ENCODE measurements around the gene ARID1B.

Gene ARID1B

DNA sequence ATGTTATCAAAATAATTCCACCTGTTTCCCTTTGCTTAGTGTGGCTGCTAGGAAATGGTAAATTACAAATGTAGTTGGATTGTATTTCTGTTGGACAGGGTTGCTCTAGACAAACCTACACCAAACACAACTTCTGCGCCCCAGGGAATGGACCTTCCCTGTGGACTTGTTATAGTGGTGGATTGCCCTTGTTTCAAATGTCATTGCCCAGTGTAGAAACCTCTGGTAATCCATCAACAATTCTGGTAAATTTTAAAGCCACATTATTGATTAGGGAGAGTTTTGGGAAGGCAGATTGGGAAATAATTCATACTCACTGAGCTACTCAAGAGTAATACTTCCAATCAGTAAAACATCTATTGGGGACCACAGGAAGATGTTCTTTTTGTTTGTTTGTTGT lies 239.8 kb downstream of the ARID1B start:
- H3K27ac ChIP-seq (ENCODE audit: low read depth, low read length), result no peak overlapping the region
- no peaks in the 10 kb centered on the region for H3K36me3 ChIP-seq (ENCODE audit: control insufficient read depth, insufficient read depth, low read length)
- peaks cover 46% of the 10 kb centered on the region for H3K4me1 ChIP-seq (ENCODE audit: control insufficient read depth, insufficient read depth, low read length)
- H3K4me3 ChIP-seq (ENCODE audit: low read depth, low read length), result no peak overlapping the region
- no peak overlapping the region for H3K9ac ChIP-seq (ENCODE audit: low read depth, low read length)
- H3K27me3 ChIP-seq (ENCODE audit: control insufficient read depth, insufficient read depth, low read length), result no peaks in the 10 kb centered on the region
- no peaks in the 10 kb centered on the region for H3K9me3 ChIP-seq (ENCODE audit: control insufficient read depth, insufficient read depth, low read length)

DNA sequence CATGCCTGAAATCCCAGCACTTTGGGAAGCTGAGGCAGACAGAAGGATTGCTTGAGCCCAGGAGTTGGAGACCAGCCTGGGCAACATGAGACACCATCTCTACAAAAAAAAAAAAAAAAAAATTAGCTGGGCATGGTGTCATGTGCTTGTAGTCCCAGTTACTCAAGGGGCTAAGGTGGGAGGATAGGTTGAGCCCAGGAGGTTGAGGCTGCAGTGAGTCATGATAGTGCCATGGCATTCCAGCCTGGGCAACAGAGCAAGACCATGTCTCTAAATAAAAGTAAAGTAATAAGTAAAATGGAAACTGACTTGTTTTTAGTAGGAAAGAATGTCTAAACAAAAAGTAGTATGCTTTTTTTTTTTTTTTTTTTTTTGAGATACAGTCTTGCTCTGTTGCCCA lies 240.7 kb downstream of the ARID1B start:
- Histone ChIP-seq H3K27me3 (ENCODE audit: control insufficient read depth, insufficient read depth, low read length) (no peaks in the 10 kb centered on the region), H3K9ac (ENCODE audit: low read depth, low read length) (no peak overlapping the region), H3K4me1 (ENCODE audit: control insufficient read depth, insufficient read depth, low read length) (peaks cover 47% of the 10 kb centered on the region), H3K27ac (ENCODE audit: low read depth, low read length) (no peak overlapping the region), H3K36me3 (ENCODE audit: control insufficient read depth, insufficient read depth, low read length) (no peaks in the 10 kb centered on the region), H3K4me3 (ENCODE audit: low read depth, low read length) (no peak overlapping the region), H3K9me3 (ENCODE audit: control insufficient read depth, insufficient read depth, low read length) (no peaks in the 10 kb centered on the region)

DNA sequence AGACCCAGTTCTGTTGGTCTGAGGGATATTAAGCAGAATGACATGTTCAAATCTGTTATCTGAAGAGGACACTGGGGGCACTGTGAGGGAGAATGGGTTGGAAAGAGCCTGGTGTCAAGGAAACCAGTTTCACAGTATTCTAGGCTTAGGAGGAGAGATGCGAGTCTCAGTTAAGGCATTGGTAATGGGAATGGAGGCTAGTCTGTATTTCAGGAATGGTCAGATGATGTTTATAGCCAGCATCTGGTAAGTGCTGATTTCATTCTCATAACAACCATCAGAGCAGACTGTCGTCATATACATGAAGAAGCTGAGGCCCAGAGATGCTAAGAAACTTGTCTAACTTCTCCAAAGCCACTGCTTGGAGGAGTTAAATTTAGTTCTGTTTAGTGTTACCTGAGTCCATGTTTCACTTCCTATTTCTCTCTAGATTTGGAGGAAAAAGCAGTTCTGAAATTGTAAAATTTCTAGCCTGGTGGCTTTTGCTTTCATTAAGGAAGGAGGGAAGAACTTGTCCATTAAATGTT lies 242.0 kb downstream of the ARID1B start:
- Histone ChIP-seq H3K4me1 (ENCODE audit: control insufficient read depth, insufficient read depth, low read length) (peaks cover 43% of the 10 kb centered on the region), H3K4me3 (ENCODE audit: low read depth, low read length) (no peak overlapping the region), H3K9ac (ENCODE audit: low read depth, low read length) (no peak overlapping the region)

DNA sequence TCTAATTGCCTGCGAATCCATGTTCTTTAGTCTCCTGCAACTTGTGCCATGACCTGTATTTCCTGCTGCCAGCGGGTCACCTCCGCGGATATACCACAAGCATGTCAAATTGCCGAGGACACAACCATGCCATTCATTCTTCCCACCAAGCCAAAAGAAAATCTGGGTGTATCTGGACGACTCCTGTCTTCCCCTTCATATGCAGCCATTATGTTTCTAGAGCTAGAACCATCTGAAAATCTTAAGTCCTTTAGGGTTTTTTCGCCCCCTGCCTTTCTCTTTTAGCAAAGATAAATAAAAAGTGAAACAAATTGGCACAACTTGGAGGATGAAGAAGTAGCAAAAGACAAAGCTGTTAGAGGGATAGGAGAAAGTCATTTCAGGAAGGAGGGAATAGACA lies 242.6 kb downstream of the ARID1B start:
- Histone ChIP-seq H3K4me3 (ENCODE audit: low read depth, low read length) (no peak overlapping the region), H3K27ac (ENCODE audit: low read depth, low read length) (no peak overlapping the region), H3K9ac (ENCODE audit: low read depth, low read length) (no peak overlapping the region), H3K36me3 (ENCODE audit: control insufficient read depth, insufficient read depth, low read length) (no peaks in the 10 kb centered on the region), H3K27me3 (ENCODE audit: control insufficient read depth, insufficient read depth, low read length) (no peaks in the 10 kb centered on the region), H3K9me3 (ENCODE audit: control insufficient read depth, insufficient read depth, low read length) (no peaks in the 10 kb centered on the region), H3K4me1 (ENCODE audit: control insufficient read depth, insufficient read depth, low read length) (peaks cover 43% of the 10 kb centered on the region)

More for the DNA sequence above, 242.0 kb downstream of the ARID1B start:
- Histone ChIP-seq H3K27me3 (ENCODE audit: control insufficient read depth, insufficient read depth, low read length) (no peaks in the 10 kb centered on the region), H3K27ac (ENCODE audit: low read depth, low read length) (peak overlapping the region; percentile 23), H3K36me3 (ENCODE audit: control insufficient read depth, insufficient read depth, low read length) (no peaks in the 10 kb centered on the region), H3K9me3 (ENCODE audit: control insufficient read depth, insufficient read depth, low read length) (no peaks in the 10 kb centered on the region)

DNA sequence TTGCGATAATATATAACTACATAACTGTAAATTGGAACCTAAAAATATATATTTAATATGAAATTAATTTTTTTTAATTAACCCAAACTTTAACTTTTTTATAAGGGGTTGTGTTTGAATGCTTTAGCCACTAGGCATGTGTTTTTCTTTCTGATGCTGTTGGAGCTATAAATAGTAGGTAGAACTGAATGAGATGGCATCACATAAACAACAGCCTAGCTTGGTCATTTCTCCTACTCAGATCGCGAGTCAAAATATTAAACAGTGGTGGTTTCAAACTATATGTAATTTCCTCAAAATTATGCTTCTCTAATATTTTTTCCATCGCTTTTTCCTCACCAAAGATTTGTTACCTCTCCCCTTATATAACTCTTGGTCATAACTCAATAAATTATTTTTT lies 243.2 kb downstream of the ARID1B start:
- peak overlapping the region; percentile 100 for H3K27ac ChIP-seq (ENCODE audit: low read depth, low read length)
- H3K9ac ChIP-seq (ENCODE audit: low read depth, low read length), result peak overlapping the region; percentile 48
- no peaks in the 10 kb centered on the region for H3K9me3 ChIP-seq (ENCODE audit: control insufficient read depth, insufficient read depth, low read length)
- no peaks in the 10 kb centered on the region for H3K36me3 ChIP-seq (ENCODE audit: control insufficient read depth, insufficient read depth, low read length)
- no peaks in the 10 kb centered on the region for H3K27me3 ChIP-seq (ENCODE audit: control insufficient read depth, insufficient read depth, low read length)
- peak overlapping the region; percentile 93 for H3K4me3 ChIP-seq (ENCODE audit: low read depth, low read length)
- peaks cover 41% of the 10 kb centered on the region for H3K4me1 ChIP-seq (ENCODE audit: control insufficient read depth, insufficient read depth, low read length)

DNA sequence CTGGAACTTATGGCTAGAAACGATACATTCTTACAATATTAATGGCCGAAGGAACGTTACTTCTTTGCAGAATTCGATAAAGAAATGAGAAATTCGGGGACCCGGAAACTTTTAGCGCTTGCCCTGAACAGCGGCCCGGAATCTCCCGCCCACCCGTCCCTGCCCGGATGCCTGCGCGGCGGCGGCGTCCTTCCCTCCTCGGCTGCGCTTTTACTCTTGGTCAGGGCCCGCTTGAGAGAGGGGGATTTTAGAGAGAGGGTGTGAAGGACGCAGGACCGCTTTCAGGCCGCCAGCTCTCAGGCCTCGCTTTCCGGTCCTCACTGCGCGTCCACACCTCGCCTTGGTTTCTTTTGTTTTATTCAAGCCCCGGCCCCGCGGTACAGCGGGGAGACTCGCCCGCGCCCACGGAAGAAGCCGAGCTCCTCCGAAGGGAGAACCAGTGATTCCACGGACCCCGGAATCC lies 243.7 kb downstream of the ARID1B start:
- Histone ChIP-seq H3K4me1 (ENCODE audit: control insufficient read depth, insufficient read depth, low read length) (peaks cover 37% of the 10 kb centered on the region), H3K27ac (ENCODE audit: low read depth, low read length) (peak overlapping the region; percentile 100)

DNA sequence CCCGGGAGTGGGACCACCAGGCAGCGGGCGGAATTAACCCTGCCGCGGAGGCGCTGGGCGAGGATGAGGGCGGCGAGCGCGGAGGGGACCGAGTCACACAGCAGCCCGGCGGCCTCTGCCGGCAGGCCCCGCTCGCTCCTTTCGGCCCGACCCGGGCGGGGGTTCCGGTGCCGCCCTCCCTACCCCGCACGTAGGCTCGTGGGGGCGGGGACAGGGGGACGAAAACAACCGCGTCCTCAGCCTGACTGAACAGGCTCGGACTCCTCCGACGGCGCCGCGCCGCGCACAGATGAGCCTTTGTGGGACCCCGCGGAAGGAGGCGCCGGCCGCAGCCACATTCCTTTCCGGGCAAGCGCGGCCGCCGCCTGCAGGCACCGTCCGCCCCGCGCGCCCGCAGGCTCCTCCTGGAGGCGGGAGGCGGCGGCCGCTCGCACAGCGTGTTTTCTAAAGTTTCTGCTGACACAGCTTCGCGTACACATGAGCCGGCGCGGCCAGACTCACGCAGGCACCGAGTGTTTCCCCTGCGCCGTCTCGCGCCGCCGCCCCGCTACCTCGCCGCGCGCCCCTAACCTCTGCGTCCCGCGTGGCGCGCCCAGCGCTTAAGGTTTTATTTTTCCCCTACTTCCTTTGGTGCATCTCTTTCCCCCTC lies 244.3 kb downstream of the ARID1B start:
- H3K36me3 ChIP-seq (ENCODE audit: control insufficient read depth, insufficient read depth, low read length), result no peaks in the 10 kb centered on the region
- H3K4me3 ChIP-seq (ENCODE audit: low read depth, low read length), result peak overlapping the region; percentile 93
- peak overlapping the region; percentile 95 for H3K9ac ChIP-seq (ENCODE audit: low read depth, low read length)
- H3K9me3 ChIP-seq (ENCODE audit: control insufficient read depth, insufficient read depth, low read length), result no peaks in the 10 kb centered on the region
- peaks cover 37% of the 10 kb centered on the region for H3K4me1 ChIP-seq (ENCODE audit: control insufficient read depth, insufficient read depth, low read length)
- no peaks in the 10 kb centered on the region for H3K27me3 ChIP-seq (ENCODE audit: control insufficient read depth, insufficient read depth, low read length)
- H3K27ac ChIP-seq (ENCODE audit: low read depth, low read length), result peak overlapping the region; percentile 100

More for the DNA sequence above, 243.7 kb downstream of the ARID1B start:
- Histone ChIP-seq H3K36me3 (ENCODE audit: control insufficient read depth, insufficient read depth, low read length) (no peaks in the 10 kb centered on the region), H3K27me3 (ENCODE audit: control insufficient read depth, insufficient read depth, low read length) (no peaks in the 10 kb centered on the region), H3K9me3 (ENCODE audit: control insufficient read depth, insufficient read depth, low read length) (no peaks in the 10 kb centered on the region), H3K9ac (ENCODE audit: low read depth, low read length) (peak overlapping the region; percentile 95), H3K4me3 (ENCODE audit: low read depth, low read length) (peak overlapping the region; percentile 93)

DNA sequence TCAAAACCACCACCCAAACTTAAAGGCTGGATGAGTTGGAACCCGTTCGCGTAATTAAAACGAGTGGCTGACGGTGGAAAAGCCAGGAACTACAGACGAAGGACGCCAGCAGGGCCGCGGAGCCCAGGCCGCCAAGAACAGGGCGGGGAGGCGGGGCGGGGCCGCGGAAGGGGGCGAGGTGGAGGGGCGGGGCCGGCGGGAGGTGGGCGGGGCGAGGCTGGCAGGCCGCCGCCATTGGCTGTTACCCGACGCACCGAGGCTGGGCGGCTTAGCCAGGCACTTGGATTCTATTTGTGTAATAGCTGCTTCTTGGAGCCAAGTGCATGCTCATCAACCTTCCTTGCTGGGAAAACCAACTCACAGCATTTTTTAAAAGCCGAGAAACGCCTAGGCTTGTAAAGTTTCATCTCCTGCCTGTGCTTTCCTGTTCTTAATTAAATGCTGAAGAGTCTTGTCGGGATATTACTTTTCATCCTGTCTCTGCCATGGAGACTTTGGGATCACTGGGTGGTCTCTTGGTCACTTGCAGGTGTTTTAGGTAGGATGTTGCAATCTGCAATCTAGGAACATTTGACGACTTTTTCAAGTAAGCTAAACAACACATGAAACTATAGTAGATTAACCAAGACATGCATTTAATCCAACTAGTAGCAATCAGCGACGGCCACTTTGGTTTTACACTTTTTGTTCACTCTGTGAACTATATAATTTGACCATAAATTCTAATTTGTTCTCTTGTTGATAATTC lies 245.0 kb downstream of the ARID1B start:
- no peaks in the 10 kb centered on the region for H3K36me3 ChIP-seq (ENCODE audit: control insufficient read depth, insufficient read depth, low read length)
- H3K9me3 ChIP-seq (ENCODE audit: control insufficient read depth, insufficient read depth, low read length), result no peaks in the 10 kb centered on the region
- H3K9ac ChIP-seq (ENCODE audit: low read depth, low read length), result peak overlapping the region; percentile 95
- H3K27ac ChIP-seq (ENCODE audit: low read depth, low read length), result peak overlapping the region; percentile 100
- peaks cover 37% of the 10 kb centered on the region for H3K4me1 ChIP-seq (ENCODE audit: control insufficient read depth, insufficient read depth, low read length)
- no peaks in the 10 kb centered on the region for H3K27me3 ChIP-seq (ENCODE audit: control insufficient read depth, insufficient read depth, low read length)
- H3K4me3 ChIP-seq (ENCODE audit: low read depth, low read length), result peak overlapping the region; percentile 93

DNA sequence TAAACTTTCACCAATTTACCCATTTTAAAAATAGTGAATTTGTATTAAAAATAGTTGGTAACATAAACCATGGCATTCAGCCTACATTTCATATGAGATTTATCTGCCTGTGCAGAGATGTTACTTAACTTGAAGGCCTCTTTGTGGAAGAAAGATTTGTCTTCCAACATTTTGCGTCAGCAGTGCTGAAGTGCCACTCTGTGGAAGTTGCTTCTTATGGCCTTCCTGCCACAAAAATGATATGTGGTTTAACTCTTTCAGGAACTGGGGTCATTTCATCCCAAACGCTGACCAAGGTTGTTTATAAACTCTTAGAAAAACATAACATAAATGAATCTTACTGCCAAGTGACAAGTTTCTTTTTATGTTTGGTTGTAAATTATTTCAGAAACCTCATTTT lies 246.8 kb downstream of the ARID1B start:
- Histone ChIP-seq H3K36me3 (ENCODE audit: control insufficient read depth, insufficient read depth, low read length) (no peaks in the 10 kb centered on the region), H3K4me1 (ENCODE audit: control insufficient read depth, insufficient read depth, low read length) (peaks cover 32% of the 10 kb centered on the region), H3K9me3 (ENCODE audit: control insufficient read depth, insufficient read depth, low read length) (no peaks in the 10 kb centered on the region), H3K27ac (ENCODE audit: low read depth, low read length) (no peak overlapping the region), H3K9ac (ENCODE audit: low read depth, low read length) (no peak overlapping the region), H3K27me3 (ENCODE audit: control insufficient read depth, insufficient read depth, low read length) (no peaks in the 10 kb centered on the region), H3K4me3 (ENCODE audit: low read depth, low read length) (no peak overlapping the region)

DNA sequence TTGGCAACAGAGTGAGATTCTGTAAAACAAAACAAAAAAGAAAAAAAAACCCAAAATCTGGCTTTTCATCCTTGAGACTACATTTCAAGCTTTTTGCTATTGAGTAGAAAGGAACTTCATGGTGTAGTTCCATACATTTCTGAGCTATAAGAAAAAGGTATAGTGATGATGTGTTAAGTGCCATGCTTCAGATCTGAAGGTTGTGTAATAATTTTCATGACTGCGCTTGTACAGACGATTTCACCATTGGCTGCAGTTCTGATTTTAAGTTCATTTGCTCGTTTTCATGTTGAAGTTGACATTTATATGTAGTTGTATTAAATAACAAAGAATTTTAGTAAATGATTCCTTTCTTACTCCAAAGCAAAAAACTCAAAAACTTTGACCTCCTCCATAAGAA lies 247.6 kb downstream of the ARID1B start:
- H3K27ac ChIP-seq (ENCODE audit: low read depth, low read length), result no peak overlapping the region
- no peaks in the 10 kb centered on the region for H3K9me3 ChIP-seq (ENCODE audit: control insufficient read depth, insufficient read depth, low read length)
- no peak overlapping the region for H3K9ac ChIP-seq (ENCODE audit: low read depth, low read length)
- H3K4me1 ChIP-seq (ENCODE audit: control insufficient read depth, insufficient read depth, low read length), result peaks cover 25% of the 10 kb centered on the region
- H3K36me3 ChIP-seq (ENCODE audit: control insufficient read depth, insufficient read depth, low read length), result no peaks in the 10 kb centered on the region
- H3K4me3 ChIP-seq (ENCODE audit: low read depth, low read length), result no peak overlapping the region
- no peaks in the 10 kb centered on the region for H3K27me3 ChIP-seq (ENCODE audit: control insufficient read depth, insufficient read depth, low read length)

DNA sequence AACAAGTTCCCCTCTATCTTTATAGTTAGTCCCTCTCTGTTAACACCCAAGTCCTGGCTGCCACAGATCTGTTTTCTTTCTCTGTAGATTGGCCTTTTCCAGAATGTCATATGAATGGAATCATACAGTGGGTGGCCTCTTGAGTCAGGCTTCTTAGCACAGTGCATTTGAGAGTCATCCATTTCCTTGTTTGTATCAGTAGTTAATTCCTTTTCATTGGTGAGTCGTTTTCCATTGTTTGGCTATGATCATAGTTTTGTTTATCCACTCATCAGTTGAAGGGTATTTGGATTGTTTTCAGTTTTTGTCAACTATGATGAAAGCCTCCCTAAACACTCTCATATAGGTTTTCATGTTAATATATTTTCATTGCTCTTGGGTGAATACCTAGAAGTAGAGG lies 248.3 kb downstream of the ARID1B start:
- H3K9ac ChIP-seq (ENCODE audit: low read depth, low read length), result no peak overlapping the region
- no peak overlapping the region for H3K4me3 ChIP-seq (ENCODE audit: low read depth, low read length)
- H3K9me3 ChIP-seq (ENCODE audit: control insufficient read depth, insufficient read depth, low read length), result no peaks in the 10 kb centered on the region
- no peaks in the 10 kb centered on the region for H3K36me3 ChIP-seq (ENCODE audit: control insufficient read depth, insufficient read depth, low read length)
- H3K4me1 ChIP-seq (ENCODE audit: control insufficient read depth, insufficient read depth, low read length), result peaks cover 21% of the 10 kb centered on the region
- no peaks in the 10 kb centered on the region for H3K27me3 ChIP-seq (ENCODE audit: control insufficient read depth, insufficient read depth, low read length)
- no peak overlapping the region for H3K27ac ChIP-seq (ENCODE audit: low read depth, low read length)
